Endothelial cell of umbilical vein (primary cell): ENCODE results near the gene WDR27. TPM values are rescaled to one million over a fixed set of nuclear protein-coding genes. Genes with fewer than 3 reads are reported as not detected.
A peak's percentile ranks its signal among the peaks of the same experiment; 100 is the strongest.

Experiments
- BruUV-seq: library from RNA; stranded (reverse); fragments of 400-500 nt; replicated peaks from 2 replicates; lab custom pipeline; 2021; lab: Mats Ljungman, UMichigan
- CTCF ChIA-PET: fragments of 300-600, 350-600 bp; sonication (Branson Sonifier 250); formaldehyde crosslinking; loops from one replicate; lab custom pipeline; 2021; ENCODE audit warnings: antibody characterized with exemption, inconsistent platforms; lab: Charles Lee
- POLR2A ChIA-PET: fragments of 300-600, 350-600 bp; sonication (Branson Sonifier 250); formaldehyde crosslinking; loops from one replicate; lab custom pipeline; 2021; ENCODE audit warnings: antibody characterized with exemption, inconsistent platforms; lab: Charles Lee
- DNase-seq: peaks from one replicate; pipeline ENCODE4 v3.0.0-alpha.2; 2011; ENCODE audit warnings: low read depth, low spot score
- FAIRE-seq: peaks from 2 replicates; lab custom pipeline; 2011; peaks lifted over from hg19 to GRCh38; lab: Jason Lieb, UNC
- H2AFZ ChIP-seq: 2 replicates; pipeline ENCODE4 v1.6.0; 2012; ENCODE audit warnings: low read depth, low read length, control low read depth, inconsistent platforms
- H3K27ac ChIP-seq: 2 replicates; pipeline ENCODE4 v1.5.1; 2011; ENCODE audit warnings: low read depth, mild to moderate bottlenecking, control low read depth, low read length, moderate library complexity; ENCODE audit not compliant: insufficient read depth
- H3K27me3 ChIP-seq, 2 experiments: 2 replicates each; pipeline versions ENCODE4 v1.6.0 to v1.6.1; 2011; ENCODE audit warnings: low read length in 2 of 2, mixed read lengths in 1 of 2; ENCODE audit not compliant: control insufficient read depth in 2 of 2, insufficient read depth in 2 of 2
- H3K36me3 ChIP-seq, 2 experiments: 2 replicates in 1 of 2; 3 replicates in 1 of 2; pipeline ENCODE4 v1.5.1; 2011; ENCODE audit warnings: low read length in 2 of 2, mild to moderate bottlenecking in 1 of 2, moderate library complexity in 1 of 2; ENCODE audit not compliant: control insufficient read depth in 2 of 2, insufficient read depth in 2 of 2; ENCODE audit errors: extremely low read depth in 1 of 2
- H3K4me1 ChIP-seq: 3 replicates; pipeline ENCODE4 v1.5.1; 2011; ENCODE audit warnings: mild to moderate bottlenecking, low read length; ENCODE audit not compliant: control insufficient read depth, insufficient read depth; ENCODE audit errors: extremely low read depth
- H3K4me2 ChIP-seq: 2 replicates; pipeline ENCODE4 v1.6.1; 2011; ENCODE audit warnings: low read length, control low read depth, mixed read lengths; ENCODE audit not compliant: insufficient read depth
- H3K4me3 ChIP-seq, 3 experiments: fragments of 200-600 bp in 1 of 3; sonication (generic), shearing (Covaris generic) in 1 of 3; replicated peaks in 1 of 3; 2 replicates each; pipeline ENCODE4 v1.5.1; 2011 to 2016; ENCODE audit warnings: control low read depth in 3 of 3, low read length in 3 of 3, mild to moderate bottlenecking in 2 of 3, inconsistent platforms in 1 of 3, low read depth in 1 of 3, moderate library complexity in 1 of 3; ENCODE audit not compliant: insufficient read depth in 1 of 3
- H3K79me2 ChIP-seq: 2 replicates; pipeline ENCODE4 v1.6.0; 2012; ENCODE audit warnings: low read length, inconsistent platforms; ENCODE audit not compliant: control insufficient read depth, insufficient read depth
- H3K9ac ChIP-seq: replicated peaks from 2 replicates; pipeline ENCODE3; 2011; ENCODE audit warnings: low read length, control low read depth; ENCODE audit not compliant: insufficient read depth; ENCODE audit errors: extremely low read depth
- H3K9me1 ChIP-seq: replicated peaks from 3 replicates; pipeline ENCODE4 v1.6.0; 2011; ENCODE audit warnings: mild to moderate bottlenecking, low read length; ENCODE audit not compliant: control insufficient read depth, insufficient read depth; ENCODE audit errors: extremely low read depth
- H3K9me3 ChIP-seq: replicated peaks from 2 replicates; pipeline ENCODE4 v1.5.1; 2012; ENCODE audit warnings: low read length, inconsistent platforms; ENCODE audit not compliant: control insufficient read depth, insufficient read depth
- H4K20me1 ChIP-seq: replicated peaks from 2 replicates; pipeline ENCODE3; 2011; ENCODE audit warnings: mild to moderate bottlenecking, low read length; ENCODE audit not compliant: control insufficient read depth, insufficient read depth; ENCODE audit errors: extremely low read depth
- EZH2 ChIP-seq: IDR thresholded peaks from 2 replicates; pipeline ENCODE4 v1.6.1; 2012; ENCODE audit warnings: borderline replicate concordance, low read depth, mild to moderate bottlenecking, moderate library complexity, low read length, inconsistent platforms; ENCODE audit not compliant: severe bottlenecking
- FOS ChIP-seq: IDR thresholded peaks from 2 replicates; pipeline ENCODE4 v1.6.1; 2011; ENCODE audit warnings: mild to moderate bottlenecking, low read length, moderate library complexity, borderline replicate concordance; ENCODE audit not compliant: insufficient read depth
- GATA2 ChIP-seq: IDR thresholded peaks from 2 replicates; pipeline ENCODE4 v1.7.0; 2011; ENCODE audit warnings: low read depth, mild to moderate bottlenecking, moderate library complexity, mixed read lengths, low read length; ENCODE audit not compliant: insufficient read length, insufficient read depth
- JUN ChIP-seq: IDR thresholded peaks from 2 replicates; pipeline ENCODE4 v1.6.1; 2011; ENCODE audit warnings: borderline replicate concordance, low read depth; ENCODE audit not compliant: insufficient read length, insufficient read depth
- MAX ChIP-seq: IDR thresholded peaks from 2 replicates; pipeline ENCODE4 v1.6.1; 2011; ENCODE audit not compliant: insufficient read depth, insufficient read length
- MYC ChIP-seq: IDR thresholded peaks from one replicate; pipeline ENCODE4 v1.6.1; 2011; ENCODE audit warnings: mild to moderate bottlenecking, low read depth, low read length
- POLR2A ChIP-seq: IDR thresholded peaks from 2 replicates; pipeline ENCODE4 v1.6.1; 2012; ENCODE audit warnings: low read depth, mild to moderate bottlenecking, control low read depth, low read length
- POLR2AphosphoS5 ChIP-seq: IDR thresholded peaks from 2 replicates; pipeline ENCODE4 v1.6.1; 2012; ENCODE audit warnings: low read depth, mild to moderate bottlenecking, control low read depth, low read length, moderate library complexity; ENCODE audit not compliant: insufficient read depth
- dilution Hi-C: fragments of 300-500 bp; cut with MboI; formaldehyde crosslinking; loops from one replicate; pipeline ENCODE4 v1.15.0; 2019; ENCODE audit warnings: low sequenced_read_pairs; ENCODE audit not compliant: extremely low pct_ligation_motif_present
- intact Hi-C: fragments of 100-400 bp; cut with micrococcal nuclease; formaldehyde crosslinking; loops from one replicate; pipeline ENCODE4 v1.10.0; 2022
- polyA plus RNA-seq, 4 experiments: library from polyadenylated mRNA; depleted of rRNA in 3 of 4; stranded (reverse) in 3 of 4; unstranded in 1 of 4; fragments of >200 nt; gene quantifications; 2 replicates each; pipeline versions ENCODE4 v1.2.1 to v1.2.3, GENCODE V29; 2011 to 2012; ENCODE audit warnings: missing spikeins in 1 of 4
- total RNA-seq: library from RNA; stranded (reverse); gene quantifications from 2 replicates; pipeline ENCODE4 v1.2.3, GENCODE V29; 2021
- TF ChIP-seq, protein P1 (sequence below), 2 donors: IDR thresholded peaks; 1 replicate in 1 of 2; 2 replicates in 1 of 2; pipeline ENCODE4 v1.5.1; 2011; ENCODE audit warnings: low read length in 2 of 2, mild to moderate bottlenecking in 2 of 2, moderate library complexity in 2 of 2, control low read depth in 1 of 2, inconsistent platforms in 1 of 2, low read depth in 1 of 2; ENCODE audit not compliant: insufficient read depth in 1 of 2; ENCODE audit errors: extremely low read depth in 1 of 2

The WDR27 gene
- total and polyA plus RNA-seq, 2 donors (not counting 3 experiments of a cell fraction or from before 2014, with no cell fraction given), result 60.1 to 69.7 TPM

GRCh38 chr6:169490830-169491229 lies 211.0 kb downstream of the WDR27 start:
- CTCF ChIA-PET, result no interaction called here
- POLR2A ChIA-PET, result no interaction called here
- no peak overlapping the region for H3K27ac ChIP-seq
- peak overlapping the region; percentile 19 for H2AFZ ChIP-seq
- BruUV-seq, result no TSS peak
- H3K4me1 ChIP-seq, result no peaks in the 10 kb centered on the region
- H3K9ac ChIP-seq, result no peak overlapping the region
- no peaks in the 10 kb centered on the region for H3K9me1 ChIP-seq
- dilution Hi-C loops, result no loop called here
- H3K4me2 ChIP-seq, result no peak overlapping the region
- no peaks in the 10 kb centered on the region for H3K36me3 ChIP-seq
- no peaks in the 10 kb centered on the region for H4K20me1 ChIP-seq
- intact Hi-C loops, result no loop called here
- no peak overlapping the region for H3K4me3 ChIP-seq
- no peaks in the 10 kb centered on the region for H3K27me3 ChIP-seq
- TF ChIP-seq, protein P1, sequence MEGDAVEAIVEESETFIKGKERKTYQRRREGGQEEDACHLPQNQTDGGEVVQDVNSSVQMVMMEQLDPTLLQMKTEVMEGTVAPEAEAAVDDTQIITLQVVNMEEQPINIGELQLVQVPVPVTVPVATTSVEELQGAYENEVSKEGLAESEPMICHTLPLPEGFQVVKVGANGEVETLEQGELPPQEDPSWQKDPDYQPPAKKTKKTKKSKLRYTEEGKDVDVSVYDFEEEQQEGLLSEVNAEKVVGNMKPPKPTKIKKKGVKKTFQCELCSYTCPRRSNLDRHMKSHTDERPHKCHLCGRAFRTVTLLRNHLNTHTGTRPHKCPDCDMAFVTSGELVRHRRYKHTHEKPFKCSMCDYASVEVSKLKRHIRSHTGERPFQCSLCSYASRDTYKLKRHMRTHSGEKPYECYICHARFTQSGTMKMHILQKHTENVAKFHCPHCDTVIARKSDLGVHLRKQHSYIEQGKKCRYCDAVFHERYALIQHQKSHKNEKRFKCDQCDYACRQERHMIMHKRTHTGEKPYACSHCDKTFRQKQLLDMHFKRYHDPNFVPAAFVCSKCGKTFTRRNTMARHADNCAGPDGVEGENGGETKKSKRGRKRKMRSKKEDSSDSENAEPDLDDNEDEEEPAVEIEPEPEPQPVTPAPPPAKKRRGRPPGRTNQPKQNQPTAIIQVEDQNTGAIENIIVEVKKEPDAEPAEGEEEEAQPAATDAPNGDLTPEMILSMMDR (IDR thresholded peaks at IDR 0.05; ENCODE audit: extremely low read depth in 1 of 2, insufficient read depth in 1 of 2, low read depth in 1 of 2, low read length in 2 of 2), result no peak
- no peak for TF ChIP-seq MYC
- no peak for TF ChIP-seq FOS
- no peak for TF ChIP-seq POLR2A
- no peak for TF ChIP-seq GATA2
- no peak for TF ChIP-seq EZH2
- TF ChIP-seq POLR2AphosphoS5, result no peak
- TF ChIP-seq MAX, result no peak
- TF ChIP-seq JUN, result no peak
- H3K9me3 ChIP-seq, result no peaks in the 10 kb centered on the region
- H3K79me2 ChIP-seq, result no peaks in the 10 kb centered on the region
- peak; percentile 28 for DNase-seq
- no peak for FAIRE-seq
